SK-N-DZ (cell line): ENCODE data around the gene NFKB2. TPM values are rescaled to one million over a fixed set of nuclear protein-coding genes. Genes with fewer than 3 reads are reported as not detected.
A peak's percentile ranks its signal among the peaks of the same experiment; 100 is the strongest.

Source experiments
- DNase-seq: peaks from one replicate; pipeline ENCODE4 v3.0.0-alpha.2; 2015; ENCODE audit warnings: low spot score
- polyA plus RNA-seq, 2 experiments: library from polyadenylated mRNA; depleted of rRNA; stranded (reverse); fragments of >200 nt; gene quantifications; 2 replicates each; pipeline ENCODE4 v1.2.3, GENCODE V29; 2014

The NFKB2 gene
- 6.1 and 9.8 TPM in 2 replicates for polyA plus RNA-seq (2014; cell fraction: cytosol; rRNA removed)
- 13.4 and 19.5 TPM in 2 replicates for polyA plus RNA-seq (2014; cell fraction: nucleus; rRNA removed)

DNA sequence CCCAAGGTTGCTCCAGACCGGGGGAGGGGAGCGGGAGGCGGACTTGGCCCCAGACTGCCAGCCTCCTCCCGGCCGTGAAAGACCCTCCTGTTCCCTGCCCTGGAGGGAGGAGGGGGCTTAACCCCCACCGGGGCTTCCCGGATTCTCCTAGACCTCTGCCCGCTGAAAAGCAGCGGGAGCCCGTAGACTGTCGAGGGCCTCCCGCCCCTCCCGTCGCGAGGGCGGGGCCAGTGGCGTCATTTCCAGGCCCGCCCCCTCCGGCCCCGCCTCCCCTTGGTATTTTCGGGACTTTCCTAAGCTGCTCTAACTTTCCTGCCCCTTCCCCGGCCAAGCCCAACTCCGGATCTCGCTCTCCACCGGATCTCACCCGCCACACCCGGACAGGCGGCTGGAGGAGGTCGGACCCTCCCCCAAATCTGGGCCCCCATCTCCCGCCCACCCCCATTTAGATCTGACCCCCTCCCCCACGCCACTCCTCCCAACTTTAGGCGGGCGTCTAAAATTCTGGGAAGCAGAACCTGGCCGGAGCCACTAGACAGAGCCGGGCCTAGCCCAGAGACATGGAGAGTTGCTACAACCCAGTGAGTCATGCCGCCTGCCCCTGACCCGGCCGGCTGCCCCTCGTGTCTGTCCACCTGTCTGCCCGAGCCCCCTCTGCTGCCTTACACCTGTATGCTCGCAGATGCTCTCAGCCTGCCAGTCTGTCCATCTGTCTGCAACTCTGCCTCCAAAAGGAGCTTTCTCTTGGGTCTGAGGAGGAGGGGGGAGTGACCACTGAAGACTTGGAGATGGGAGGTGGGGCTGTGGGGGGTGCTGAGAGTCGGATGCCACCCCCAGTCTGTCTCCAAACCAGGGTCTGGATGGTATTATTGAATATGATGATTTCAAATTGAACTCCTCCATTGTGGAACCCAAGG, at the start of gene NFKB2:
Gene NFKB2, plus strand, starts transcription at position 306 of the 917 bp plus-strand sequence. Its CDS starts 255 bp downstream, at position 561.
- peak; percentile 74 for DNase-seq

- peak; percentile 38 for DNase-seq
These were observed 48.2 kb upstream of the NFKB2 start for GRCh38 chr10:102347236-102347828.

DNA sequence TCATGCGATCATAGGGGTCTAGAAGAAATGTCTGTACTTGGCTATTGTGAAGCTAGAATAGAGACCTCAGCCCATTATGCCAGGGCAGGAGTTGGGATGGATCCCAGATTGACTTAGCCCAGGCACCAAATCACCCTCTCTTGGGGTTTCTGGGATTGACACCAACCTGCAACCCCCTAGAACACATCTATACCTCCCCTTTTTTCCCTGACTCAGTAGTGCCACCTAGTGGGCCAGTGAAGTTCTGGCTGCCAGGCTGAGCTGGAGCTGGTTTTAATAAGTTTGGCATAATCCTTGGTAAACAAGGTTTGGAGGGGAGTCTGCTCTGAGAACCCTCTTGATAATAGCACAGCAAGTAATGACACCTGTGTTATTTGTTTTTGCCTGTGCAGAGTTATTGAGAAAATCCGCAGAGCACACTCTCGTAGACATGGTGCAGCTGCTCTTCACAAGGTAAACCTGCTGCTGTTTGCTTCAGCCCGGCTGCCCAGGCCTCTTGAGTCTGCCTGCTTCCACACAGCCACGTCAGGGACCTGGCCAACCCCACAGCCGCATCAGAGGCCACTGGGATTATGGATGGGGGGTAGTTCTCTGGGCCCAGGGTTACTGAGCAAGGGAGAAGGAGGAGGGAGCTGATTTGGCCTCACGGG, 43.3 kb upstream of the NFKB2 start:
- peak; percentile 64 for DNase-seq

GRCh38 chr10:102354451-102354850, 41.1 kb upstream of the NFKB2 start:
- DNase-seq: no peak

- no peak for DNase-seq
These were observed 36.7 kb upstream of the NFKB2 start for GRCh38 chr10:102358712-102359382.

GRCh38 chr10:102367441-102367840, 28.1 kb upstream of the NFKB2 start:
- no peak for DNase-seq

DNA sequence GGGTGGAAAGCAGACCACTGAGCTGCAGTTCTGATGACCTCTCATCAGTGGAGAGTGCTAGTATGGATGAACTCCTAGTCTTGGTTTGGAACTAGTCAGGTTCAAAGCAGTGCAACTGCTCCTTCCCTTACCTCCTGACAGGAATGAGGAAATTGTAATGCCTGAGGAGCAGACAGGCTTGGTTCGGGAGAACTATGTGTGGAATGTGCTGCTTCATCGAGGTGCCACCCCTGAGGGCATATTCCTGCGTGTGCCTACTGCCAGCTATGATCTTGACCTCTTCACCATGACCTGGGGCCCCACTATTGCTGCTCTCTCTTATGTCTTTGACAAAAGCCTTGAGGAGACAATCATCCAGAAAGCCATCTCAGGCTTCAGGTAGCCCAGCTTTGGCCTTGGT, 27.4 kb upstream of the NFKB2 start:
- DNase-seq: no peak

DNA sequence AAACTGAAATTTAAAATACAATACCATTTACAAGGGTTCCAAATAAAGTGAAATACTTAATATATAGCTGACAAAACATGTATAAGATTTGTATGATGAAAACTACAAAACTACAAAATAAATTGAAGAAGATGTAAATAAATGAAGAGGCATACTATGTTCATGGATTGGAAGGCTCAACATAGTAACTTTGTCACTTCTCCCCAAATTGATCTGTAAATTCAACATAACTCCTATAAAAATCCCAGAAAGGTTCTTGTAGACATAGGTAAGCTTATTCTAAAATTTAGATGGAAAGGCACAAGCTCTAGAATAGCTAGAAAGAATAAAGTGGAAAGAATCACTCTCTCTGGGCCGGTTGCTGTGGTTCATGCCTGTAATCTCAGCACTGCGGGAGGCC, 24.2 kb upstream of the NFKB2 start:
- DNase-seq: no peak

DNA sequence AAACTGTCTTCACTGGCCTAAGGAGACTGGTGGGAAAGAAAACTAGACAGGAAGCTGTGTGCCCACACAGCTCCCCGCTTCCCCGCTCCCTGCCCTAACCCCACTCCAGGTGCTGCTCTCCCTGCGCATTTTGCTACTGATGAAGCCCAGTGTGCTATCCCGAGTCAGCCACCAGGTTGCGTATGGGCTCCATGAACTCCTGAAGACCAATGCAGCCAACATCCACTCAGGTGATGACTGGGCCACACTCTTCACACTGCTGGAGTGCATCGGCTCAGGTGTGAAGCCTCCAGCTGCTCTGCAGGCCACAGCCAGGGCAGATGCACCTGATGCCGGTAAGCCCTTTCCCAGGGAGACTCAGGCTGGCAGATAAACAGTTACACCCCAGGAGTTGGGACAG, 20.3 kb upstream of the NFKB2 start:
- no peak for DNase-seq

GRCh38 chr10:102375867-102376266, 19.6 kb upstream of the NFKB2 start:
- no peak for DNase-seq

- DNase-seq: no peak
These were observed 18.6 kb upstream of the NFKB2 start for GRCh38 chr10:102376901-102377300.

DNA sequence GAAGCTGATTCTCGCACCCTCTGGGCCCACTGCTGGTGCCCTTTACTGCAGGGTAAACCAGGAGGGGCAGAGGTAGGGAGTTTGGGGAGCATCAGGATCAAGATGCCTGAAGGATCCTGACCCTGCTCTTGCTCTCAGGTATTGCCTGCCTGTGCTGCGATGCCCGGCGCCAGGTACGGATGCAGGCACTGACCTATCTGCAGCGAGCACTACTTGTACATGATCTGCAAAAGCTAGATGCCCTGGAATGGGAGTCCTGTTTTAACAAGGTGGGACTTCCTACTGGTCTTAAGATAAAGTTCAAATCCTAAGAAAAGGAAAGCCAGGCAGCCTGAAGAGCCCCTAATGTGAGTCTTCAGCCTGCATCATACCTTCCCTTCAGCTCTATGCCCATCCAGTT, 16.1 kb upstream of the NFKB2 start:
- DNase-seq: no peak

DNA sequence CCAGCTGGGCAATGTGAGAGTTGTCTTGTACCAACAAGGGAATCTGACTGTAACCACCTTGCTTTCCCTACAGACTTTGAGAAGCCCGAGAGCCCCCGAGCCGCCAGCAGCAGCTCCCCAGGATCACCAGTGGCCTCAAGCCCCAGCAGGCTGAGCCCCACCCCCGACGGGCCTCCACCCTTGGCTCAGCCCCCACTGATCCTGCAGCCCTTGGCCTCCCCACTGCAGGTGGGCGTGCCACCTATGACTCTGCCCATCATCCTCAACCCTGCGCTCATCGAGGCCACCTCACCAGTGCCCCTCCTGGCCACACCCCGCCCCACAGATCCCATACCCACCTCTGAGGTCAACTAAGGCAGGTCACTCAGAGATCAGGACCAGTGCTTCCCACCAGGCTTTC, 13.5 kb upstream of the NFKB2 start:
- DNase-seq: no peak

- DNase-seq: no peak
These were observed 12.6 kb upstream of the NFKB2 start for GRCh38 chr10:102382871-102383270.

DNA sequence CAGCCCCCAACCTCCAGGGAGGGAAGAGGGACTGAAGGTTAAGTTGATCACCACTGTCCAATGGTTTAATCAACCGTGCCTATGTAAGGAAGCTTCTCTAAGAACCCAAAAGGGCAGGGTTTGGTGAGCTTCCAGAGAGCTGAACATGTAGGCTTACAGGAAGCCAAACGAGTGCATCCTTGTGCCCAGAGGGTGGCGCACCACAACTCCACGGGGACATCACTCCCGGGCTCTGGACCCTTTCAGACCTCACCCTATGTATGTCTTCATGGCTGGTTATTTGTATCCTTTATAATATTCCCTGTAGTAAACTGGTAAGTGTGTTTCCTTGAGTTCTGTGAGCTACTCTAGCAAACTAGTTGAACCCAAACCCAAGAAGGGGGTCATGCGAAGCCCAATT, 11.5 kb upstream of the NFKB2 start:
- DNase-seq: no peak

DNA sequence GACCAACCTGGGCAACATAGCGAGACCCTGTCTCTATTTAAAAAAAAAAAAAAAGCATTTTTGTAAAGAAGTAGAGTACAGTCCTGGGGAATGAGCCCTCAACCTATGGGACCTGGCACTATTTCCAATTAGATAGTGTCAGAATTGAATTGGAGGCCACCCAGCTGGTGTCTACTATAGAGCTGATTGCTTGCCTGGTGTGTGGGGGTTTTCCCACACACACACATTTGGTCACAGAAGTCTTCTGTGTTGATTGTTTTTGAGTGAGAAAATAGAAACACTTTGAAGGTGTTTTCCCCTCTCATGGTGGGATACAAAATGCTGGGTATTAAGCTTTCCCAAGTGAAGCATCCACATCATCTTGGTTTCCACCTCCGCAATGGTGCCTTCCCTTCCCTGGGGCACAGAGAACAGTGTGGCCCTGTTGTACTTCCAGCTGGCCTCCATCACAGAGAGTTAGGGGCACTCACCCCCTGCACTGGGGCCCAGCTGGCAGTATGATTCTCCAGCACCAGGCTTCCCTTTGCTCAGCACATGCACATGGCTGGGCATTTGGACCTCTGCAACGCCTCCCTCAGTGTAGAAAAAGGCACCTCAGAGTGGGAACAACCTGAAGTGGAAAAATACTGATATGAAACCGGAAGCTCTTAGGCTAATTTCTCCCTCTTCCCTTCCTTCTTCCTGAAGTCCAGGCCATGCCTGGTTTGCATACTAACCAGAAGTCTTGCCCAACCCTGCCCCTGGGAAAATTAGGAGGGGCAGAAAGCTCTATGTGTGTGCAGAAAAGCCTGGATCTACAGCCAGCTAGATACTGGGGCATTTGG, 10.7 kb upstream of the NFKB2 start:
- no peak for DNase-seq

DNA sequence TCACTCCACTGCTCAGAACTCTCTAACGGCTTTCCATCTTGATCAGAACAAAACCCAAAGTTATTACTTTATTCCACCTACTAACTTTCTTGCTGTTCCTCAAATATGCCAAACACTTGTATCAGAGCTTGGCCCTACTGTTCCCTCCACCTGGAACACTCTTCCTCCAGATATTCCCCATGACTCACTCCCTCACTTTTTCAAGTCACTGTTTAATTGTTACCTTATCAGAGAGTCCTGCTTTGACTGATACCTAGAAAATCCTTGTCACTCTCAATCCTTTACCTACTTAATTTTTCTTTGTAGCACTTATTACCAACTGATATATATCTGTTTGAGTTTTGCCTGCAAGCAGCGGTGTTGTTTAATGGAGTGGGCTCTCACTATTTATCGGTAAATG, 5.6 kb upstream of the NFKB2 start:
- DNase-seq: no peak

GRCh38 chr10:102392306-102392705, 3.2 kb upstream of the NFKB2 start:
- DNase-seq: no peak

DNA sequence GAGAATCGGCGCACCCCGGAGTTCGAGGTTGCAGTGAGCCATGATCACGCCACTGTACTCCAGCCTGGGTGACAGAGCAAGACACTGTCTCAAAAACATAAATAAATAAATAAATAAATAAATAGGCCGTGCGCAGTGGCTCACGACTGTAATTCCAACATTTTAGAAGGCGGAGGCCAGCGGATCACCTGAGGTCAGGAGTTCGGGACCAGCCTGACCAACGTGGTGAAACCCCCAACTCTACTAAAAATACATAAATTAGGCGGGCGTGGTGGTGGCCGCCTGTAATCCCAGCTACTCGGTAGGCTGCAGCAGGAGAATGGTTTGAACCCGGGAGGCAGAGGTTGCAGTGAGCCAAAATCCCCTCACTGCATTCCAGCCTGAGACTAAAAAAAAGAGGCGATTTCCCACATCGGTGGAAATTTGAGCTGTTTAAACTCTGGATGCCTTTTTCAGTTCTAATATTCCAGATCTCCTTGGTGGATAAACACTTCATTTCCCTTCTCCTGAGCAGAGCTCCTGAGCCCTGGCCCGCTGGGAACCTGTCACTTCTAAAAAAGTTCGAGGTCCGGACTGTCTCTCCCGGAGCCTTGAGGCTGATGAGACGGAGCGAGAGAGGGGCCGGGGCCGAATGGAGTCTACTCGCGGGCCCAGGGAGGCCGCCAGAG, 2.0 kb upstream of the NFKB2 start:
- no peak for DNase-seq

- DNase-seq: peak; percentile 86
These were observed 1.3 kb upstream of the NFKB2 start for GRCh38 chr10:102394079-102394800.
